ENCODE data around the gene KLHL2.
"Not testable (repeated sequence)": the region's sequence is repeated elsewhere in the genome, so short reads cannot be mapped to it uniquely, and the experiment has no call there.

The KLHL2 gene

DNA sequence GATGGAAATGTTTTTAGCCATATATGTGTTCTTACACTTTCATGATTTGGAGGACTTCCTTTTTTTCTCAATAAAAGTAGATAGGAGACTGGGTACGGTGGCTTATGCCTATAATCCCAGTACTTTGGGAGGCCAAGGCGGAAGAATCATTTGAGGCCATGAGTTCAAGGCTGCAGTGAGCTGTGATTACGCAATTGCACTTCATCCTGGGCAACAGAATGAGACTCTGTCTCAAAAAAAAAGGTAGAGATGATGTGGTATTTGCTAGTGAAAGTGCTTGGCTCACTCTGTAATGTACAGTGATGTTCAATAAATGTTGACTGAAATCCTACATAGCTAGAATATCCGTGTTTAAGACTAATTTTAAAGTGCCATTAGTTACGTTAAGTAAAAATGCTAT lies 27.4 kb downstream of the KLHL2 start:
- no peak for DNase-seq (ENCODE audit: low read depth in 2 of 2)

- not testable (repeated sequence) for DNase-seq (ENCODE audit: low read depth in 2 of 2)
Observed at GRCh38 chr4:165236852-165237251, 29.5 kb downstream of the KLHL2 start.

GRCh38 chr4:165238041-165238640 lies 30.8 kb downstream of the KLHL2 start:
- not testable (repeated sequence) for DNase-seq (ENCODE audit: low read depth in 2 of 2)

DNA sequence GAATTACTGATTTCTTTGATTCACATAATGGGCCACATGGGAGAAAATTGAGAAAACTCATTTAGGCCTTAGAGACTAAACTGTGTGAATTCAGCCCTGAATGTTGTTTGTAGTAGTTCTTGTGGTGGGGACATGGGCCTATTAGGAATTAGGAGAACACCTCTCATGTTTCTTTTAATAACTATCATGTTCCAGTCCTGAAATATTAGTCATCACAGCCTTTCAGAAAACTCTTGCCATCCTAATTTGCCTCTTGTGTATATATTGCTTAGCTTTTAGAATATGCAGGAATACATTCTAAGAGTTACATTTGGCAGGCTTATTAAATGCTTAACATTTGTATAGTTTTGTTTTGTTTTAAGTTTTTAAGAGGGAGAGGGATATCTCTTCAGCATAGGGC lies 33.4 kb downstream of the KLHL2 start:
- DNase-seq (ENCODE audit: low read depth in 2 of 2) = not testable (repeated sequence)

- DNase-seq (ENCODE audit: low read depth in 2 of 2) = not testable (repeated sequence)
Observed at GRCh38 chr4:165244148-165244547, 36.8 kb downstream of the KLHL2 start.

- DNase-seq (ENCODE audit: low read depth in 2 of 2) = not testable (repeated sequence)
Observed at GRCh38 chr4:165244587-165245186, 37.3 kb downstream of the KLHL2 start.

- no peak for DNase-seq (ENCODE audit: low read depth in 2 of 2)
Observed at GRCh38 chr4:165248102-165248501, 40.7 kb downstream of the KLHL2 start.

DNA sequence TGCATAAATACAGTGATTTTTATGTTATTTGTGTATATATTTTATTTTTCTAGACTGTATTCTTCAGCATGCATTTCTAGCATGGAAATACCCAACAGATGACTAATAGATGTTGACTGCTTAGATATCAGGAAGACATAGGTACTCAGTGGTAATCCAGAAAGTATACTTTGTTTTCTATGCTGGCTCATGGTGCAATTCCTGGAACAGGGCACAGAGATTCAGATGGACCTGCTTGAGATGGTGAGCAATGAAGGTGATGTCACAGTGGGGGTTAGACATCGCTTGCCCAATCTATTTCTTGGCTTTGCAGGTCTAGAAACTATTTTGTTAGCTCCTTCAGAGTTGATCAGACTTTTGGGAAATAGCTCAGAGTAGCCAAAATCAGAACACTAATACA lies 41.5 kb downstream of the KLHL2 start:
- not testable (repeated sequence) for DNase-seq (ENCODE audit: low read depth in 2 of 2)

DNA sequence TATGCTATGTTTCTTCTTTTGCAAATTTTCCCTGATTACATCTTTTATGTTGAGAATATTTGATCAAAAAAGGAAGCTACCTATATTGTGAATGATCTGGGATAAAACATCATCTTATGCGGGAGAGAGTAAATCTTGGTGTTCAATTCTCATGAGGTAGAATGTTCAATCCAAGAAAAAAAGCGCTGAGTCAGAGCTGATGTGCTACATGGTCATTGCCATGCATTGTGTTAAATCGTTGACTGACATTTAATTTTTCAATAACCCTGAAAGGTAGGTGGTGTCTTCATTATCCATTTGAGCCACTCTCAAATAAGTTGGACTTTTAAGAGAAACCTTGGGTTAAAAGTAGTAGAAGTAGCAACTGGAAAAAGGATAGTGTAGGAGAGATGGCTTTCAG lies 47.4 kb downstream of the KLHL2 start:
- not testable (repeated sequence) for DNase-seq (ENCODE audit: low read depth in 2 of 2)

GRCh38 chr4:165255439-165255838 lies 48.1 kb downstream of the KLHL2 start:
- DNase-seq (ENCODE audit: low read depth in 2 of 2) = peak; percentile 5 to 7

DNA sequence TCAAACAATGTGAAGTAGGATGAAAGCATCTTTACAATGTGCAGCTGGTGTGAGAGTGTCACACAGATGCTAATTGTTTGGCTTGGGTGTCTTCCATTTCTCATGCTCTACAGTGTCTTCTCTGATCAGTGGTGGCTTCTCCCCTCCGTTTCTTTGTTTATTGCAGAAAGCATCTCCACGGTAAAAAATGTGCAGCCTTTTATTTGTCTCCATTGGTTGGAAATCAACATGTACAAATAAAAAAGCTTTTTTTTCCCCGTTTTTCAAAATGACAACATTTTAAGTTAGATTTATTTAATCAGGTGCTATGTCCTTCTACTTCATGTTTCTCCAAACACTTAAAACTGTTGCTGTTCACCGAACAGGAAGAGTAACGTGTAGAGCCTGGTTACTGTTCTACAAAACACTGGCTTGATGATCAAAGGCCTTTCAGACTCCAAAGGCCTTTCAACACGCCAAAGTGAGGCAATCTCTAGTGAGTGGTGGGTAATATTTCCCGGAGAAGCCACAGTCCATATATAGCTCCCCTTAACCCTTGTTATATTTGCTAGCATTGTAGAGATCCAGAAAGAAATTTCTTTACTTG lies 48.8 kb downstream of the KLHL2 start:
- DNase-seq (ENCODE audit: low read depth in 2 of 2) = not testable (repeated sequence)

DNA sequence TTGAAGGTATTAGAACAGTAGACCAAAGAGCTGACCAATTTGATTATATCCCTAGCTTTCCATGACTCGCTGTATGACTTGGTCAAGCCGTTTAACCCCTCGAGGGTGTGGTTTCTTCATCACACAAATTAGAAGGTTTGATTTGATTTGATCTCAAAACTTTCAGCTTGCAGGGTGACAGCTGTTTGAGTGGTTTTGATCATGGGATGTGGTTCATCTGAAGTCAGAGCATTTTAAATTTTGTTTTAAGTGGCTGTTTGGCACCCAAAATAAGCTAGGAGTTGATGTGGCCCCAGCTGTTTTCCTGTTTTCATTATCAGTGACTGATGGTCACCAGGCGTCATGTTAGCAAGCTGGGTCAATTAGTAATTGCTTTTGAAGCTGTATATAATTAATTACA lies 52.4 kb downstream of the KLHL2 start:
- not testable (repeated sequence) for DNase-seq (ENCODE audit: low read depth in 2 of 2)

DNA sequence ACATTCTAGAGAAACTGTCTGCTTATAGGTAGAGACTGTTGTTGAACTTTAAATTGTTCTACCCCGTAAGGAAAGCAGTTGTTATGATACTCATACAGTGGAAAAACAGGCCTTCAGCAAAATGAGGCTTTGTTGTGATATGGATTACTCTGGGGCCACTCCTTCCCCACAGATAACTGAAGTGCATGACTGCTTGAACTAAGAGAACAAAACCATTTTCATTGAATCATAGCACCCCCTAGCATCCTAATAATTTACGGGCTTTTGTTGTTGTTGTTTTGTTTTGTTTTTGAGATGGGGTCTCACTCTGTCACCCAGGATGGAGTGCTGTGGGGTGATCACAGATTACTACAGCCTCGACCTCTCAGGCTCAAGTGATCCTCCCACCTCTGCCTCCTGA lies 54.9 kb downstream of the KLHL2 start:
- not testable (repeated sequence) for DNase-seq (ENCODE audit: low read depth in 2 of 2)

DNA sequence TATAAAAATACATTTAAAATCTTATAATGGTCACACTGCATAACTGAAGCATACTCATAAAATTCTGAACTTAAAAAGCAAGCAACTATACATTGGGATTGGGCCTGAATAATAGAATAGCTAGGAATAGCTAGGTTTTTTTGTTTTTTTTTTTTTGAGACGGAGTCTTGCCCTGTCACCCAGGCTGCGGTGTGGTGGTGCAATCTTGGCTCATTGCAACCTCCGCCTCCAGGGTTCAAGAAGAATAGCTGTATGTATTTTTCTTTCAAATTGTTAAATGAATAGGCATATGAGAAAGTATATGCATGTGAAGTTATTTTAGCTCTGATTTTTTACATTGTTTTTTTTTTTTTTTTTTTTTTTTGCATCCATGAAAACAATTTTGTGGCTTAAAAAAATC lies 56.1 kb downstream of the KLHL2 start:
- not testable (repeated sequence) for DNase-seq (ENCODE audit: low read depth in 2 of 2)

DNA sequence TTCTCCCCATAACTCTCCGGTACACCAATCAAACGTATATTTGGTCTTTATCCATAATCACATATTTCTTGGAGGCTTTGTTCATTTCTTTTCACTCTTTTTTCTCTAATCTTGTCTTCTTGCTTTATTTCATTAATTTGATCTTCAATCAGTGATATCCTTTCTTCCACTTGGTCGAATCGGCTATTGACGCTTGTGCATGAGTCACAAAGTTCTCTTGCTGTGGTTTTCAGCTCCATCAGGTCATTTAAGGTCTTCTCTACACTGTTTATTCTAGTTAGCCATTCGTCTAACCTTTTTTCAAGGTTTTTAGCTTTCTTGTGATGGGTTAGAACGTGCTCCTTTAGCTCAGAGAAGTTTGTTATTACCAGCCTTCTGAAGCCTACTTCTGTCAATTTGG lies 62.6 kb downstream of the KLHL2 start:
- not testable (repeated sequence) for DNase-seq (ENCODE audit: low read depth in 2 of 2)

DNA sequence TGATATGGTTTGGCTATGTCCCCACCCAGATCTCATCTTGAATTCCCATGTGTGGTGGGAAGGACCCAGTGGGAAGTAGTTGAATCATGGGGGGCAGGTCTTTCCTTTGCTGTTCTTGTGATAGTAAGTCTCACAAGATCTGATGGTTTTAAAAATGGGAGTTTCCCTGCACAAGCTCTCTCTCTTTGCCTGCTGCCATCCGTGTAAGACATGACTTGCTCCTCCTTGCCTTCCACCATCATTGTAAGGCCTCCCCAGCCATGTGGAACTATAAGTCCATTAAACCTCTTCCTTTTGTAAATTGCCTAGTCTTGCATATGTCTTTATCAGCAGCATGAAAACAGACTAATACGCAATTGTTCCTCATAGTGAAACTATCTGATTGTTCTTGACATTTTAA lies 66.1 kb downstream of the KLHL2 start:
- not testable (repeated sequence) for DNase-seq (ENCODE audit: low read depth in 2 of 2)

- DNase-seq (ENCODE audit: low read depth in 2 of 2) = not testable (repeated sequence)
Observed at GRCh38 chr4:165275357-165275756, 68.0 kb downstream of the KLHL2 start.

DNA sequence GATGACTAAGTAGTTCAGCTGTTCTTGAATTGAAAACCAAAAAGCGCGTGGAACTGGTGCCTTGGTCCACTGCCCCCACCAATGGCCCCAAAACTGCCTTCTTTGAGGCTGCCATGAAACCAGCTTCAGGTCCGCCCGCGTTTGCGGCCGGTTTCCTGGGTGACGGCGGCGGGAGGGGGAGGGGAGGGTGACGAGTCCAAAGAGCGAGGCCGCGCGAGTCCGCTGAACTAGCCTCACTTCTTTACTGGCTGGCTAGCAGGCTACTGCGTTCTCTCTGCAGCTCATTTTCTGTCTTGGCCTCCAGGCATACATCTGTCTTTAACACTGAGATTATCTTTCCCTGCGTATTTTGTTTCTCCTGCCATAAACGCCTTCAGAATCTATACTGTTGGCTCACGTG lies 72.2 kb downstream of the KLHL2 start:
- DNase-seq (ENCODE audit: low read depth in 2 of 2) = not testable (repeated sequence)

DNA sequence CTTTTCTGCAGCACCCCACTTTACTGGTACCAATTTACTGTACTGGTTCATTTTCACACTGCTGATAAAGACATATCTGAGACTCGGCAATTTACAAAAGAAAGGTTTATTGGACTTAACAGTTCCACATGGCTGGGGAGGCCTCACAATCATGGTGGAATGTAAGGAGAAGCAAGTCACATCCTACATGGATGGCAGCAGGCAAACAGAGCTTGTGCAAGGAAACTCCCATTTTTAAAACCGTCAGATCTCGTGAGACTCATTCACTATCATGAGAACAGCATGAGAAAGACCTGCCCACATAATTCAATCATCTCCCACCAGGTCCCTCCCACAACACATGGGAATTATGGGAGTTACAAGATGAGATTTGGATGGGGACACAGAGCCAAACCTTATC lies 77.3 kb downstream of the KLHL2 start:
- not testable (repeated sequence) for DNase-seq (ENCODE audit: low read depth in 2 of 2)

GRCh38 chr4:165286619-165287340 lies 79.4 kb downstream of the KLHL2 start:
- DNase-seq (ENCODE audit: low read depth in 2 of 2) = not testable (repeated sequence)

GRCh38 chr4:165288226-165288625 lies 80.9 kb downstream of the KLHL2 start:
- DNase-seq (ENCODE audit: low read depth in 2 of 2) = no peak

DNA sequence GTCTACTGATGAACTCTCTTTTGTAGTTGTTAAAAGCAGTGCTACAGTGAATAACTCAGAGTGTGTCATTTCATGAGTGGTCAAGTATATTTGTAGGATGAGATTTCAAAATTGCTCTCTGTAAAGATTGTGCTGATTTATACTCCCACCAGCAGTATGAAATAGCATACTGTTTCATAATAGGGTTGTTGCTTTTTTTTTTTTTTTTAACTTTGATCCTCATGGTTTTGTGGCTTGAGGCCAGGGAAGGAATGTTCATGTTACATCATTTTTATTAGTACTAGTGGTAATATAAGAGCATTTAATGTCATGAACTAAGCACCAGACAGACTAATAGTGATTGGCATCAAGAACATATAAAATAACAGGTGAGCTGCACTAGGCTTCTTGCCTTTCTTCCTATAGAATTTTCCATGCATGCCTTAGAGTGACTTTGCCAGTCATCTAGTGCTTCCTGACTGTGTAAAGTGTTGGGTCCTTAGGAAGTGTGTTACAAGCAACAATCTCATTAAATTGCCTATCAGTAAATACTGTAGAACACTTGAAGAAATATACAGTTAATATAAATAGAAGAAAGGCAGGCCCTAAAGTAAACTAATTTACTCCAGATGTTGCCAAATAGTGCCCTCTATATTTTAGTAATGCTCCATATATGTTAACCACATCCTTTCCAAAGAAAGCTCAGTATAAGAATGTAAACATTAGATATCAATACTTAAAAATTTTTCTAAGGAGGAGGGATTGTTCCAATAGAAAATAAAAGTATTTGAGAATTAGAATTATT lies 81.5 kb downstream of the KLHL2 start:
- DNase-seq (ENCODE audit: low read depth in 2 of 2) = no peak
